SK-N-MC (cell line): ENCODE measurements around the gene ZMIZ1.

Experiments used
- DNase-seq: peaks from one replicate; pipeline ENCODE4 v3.0.0-alpha.2; 2011; ENCODE audit warnings: low read depth, low spot score
- H3K27ac ChIP-seq: fragments of 200-600 bp; sonication (generic); 2 replicates; pipeline ENCODE4 v1.5.1; 2016; ENCODE audit warnings: mixed run types
- H3K36me3 ChIP-seq: fragments of 200-600 bp; sonication (generic); 2 replicates; pipeline ENCODE4 v1.6.1; 2017; ENCODE audit warnings: antibody characterized with exemption, low read length, mixed read lengths; ENCODE audit not compliant: insufficient read depth
- H3K4me3 ChIP-seq: fragments of 200-600 bp; sonication (generic); 2 replicates; pipeline ENCODE4 v1.5.1; 2016
- H3K9ac ChIP-seq: fragments of 200-600 bp; sonication (generic); 2 replicates; pipeline ENCODE4 v1.8.0; 2017; ENCODE audit warnings: mixed run types, mixed read lengths; ENCODE audit not compliant: insufficient read length
- H3K9me3 ChIP-seq: fragments of 200-600 bp; sonication (generic); 2 replicates; pipeline ENCODE4 v1.6.1; 2017; ENCODE audit warnings: low read depth, mild to moderate bottlenecking, antibody characterized with exemption, low read length, moderate library complexity, mixed read lengths
- EZH2 ChIP-seq: fragments of 200-600 bp; sonication (generic); IDR thresholded peaks from one replicate; pipeline ENCODE4 v1.6.1; 2017; ENCODE audit warnings: antibody characterized with exemption
- FOXP2 ChIP-seq: optimal IDR thresholded peaks from 2 replicates; pipeline ENCODE3; 2011; ENCODE audit warnings: mild to moderate bottlenecking, moderate library complexity; ENCODE audit not compliant: insufficient read depth; ENCODE audit errors: extremely low read length, control extremely low read depth
- POLR2AphosphoS5 ChIP-seq: IDR thresholded peaks from 2 replicates; pipeline ENCODE4 v1.6.1; 2012; ENCODE audit warnings: mild to moderate bottlenecking, low read depth, low read length, borderline replicate concordance

The ZMIZ1 gene

DNA sequence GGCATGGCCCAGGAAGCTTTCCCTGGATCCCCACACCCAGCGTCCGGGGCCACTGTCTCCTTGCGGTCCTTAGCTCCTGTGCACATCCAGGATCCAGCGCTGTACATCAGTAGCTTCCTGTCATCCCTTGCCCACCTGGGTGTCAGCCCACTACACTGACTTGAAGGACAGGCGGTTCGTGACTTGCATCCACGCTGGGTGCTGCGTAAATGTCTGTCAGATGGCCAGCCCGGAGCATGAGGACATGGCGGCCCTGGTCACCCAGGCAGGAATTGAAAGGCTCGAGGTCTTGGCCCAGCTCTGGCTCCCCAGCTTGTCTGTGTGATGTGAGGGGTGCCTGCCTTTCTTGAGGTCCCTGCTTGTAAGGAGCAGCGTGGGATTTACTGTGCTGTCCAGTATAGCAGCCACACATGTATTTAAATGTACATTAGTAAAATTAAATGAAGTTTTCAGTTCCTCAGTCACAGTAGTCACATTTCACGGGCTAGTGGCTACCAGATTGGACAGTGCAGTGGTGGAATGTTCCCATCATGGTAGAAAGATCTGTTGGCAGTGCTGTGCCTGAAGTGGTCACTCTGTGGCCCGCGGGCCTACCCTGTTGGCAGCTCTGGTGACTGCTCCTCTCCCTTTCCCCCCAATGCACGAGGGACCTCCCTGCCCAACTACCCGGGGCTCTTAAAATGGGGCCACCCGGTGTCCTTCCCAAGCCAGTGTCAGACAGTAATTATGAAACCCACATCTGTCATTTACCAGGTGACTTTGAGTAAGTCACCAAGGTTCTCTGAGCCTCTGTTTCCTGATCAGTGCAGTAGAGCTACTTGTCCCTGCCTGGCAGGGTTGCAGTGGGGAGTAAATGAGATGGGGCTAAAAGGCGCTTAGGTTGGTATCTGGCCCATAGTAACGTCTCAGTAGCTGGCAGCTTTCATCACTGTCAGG lies 180.7 kb downstream of the ZMIZ1 start:
- no peak for TF ChIP-seq EZH2
- TF ChIP-seq POLR2AphosphoS5 = no peak
- no peak for TF ChIP-seq FOXP2
- Histone ChIP-seq H3K9ac (no peak overlapping the region), H3K27ac (no peak overlapping the region), H3K9me3 (no peaks in the 10 kb centered on the region), H3K36me3 (no peaks in the 10 kb centered on the region), H3K4me3 (no peak overlapping the region)
- no peak for DNase-seq

- no peak overlapping the region for H3K4me3 ChIP-seq
- no peak overlapping the region for H3K27ac ChIP-seq
- no peaks in the 10 kb centered on the region for H3K9me3 ChIP-seq
- H3K36me3 ChIP-seq = no peaks in the 10 kb centered on the region
- TF ChIP-seq FOXP2 = no peak
- no peak for TF ChIP-seq EZH2
- no peak for TF ChIP-seq POLR2AphosphoS5
- no peak overlapping the region for H3K9ac ChIP-seq
- no peak for DNase-seq
These were observed 181.5 kb downstream of the ZMIZ1 start for GRCh38 chr10:79250259-79250658.

DNA sequence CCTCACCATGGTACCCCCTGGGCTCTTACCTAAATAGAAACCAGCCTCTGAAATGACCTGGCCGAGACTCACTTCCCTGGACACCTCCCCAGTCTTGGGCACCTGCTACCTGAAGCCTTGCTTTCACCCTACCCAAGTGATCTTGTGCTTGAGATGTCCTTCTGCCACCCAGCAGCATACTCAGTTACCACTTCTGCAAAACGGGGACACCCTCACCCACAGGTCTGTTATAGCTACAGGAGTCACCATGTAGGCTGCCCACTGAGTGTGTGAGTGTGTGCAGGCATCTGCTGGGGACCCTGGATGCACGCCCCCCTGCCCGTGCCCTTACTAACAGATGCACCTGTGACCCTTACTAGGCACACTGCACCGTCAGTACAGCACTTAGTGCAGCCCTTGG lies 183.7 kb downstream of the ZMIZ1 start:
- Histone ChIP-seq H3K4me3 (no peak overlapping the region), H3K9ac (no peak overlapping the region), H3K9me3 (no peaks in the 10 kb centered on the region), H3K27ac (no peak overlapping the region), H3K36me3 (no peaks in the 10 kb centered on the region)
- no peak for DNase-seq
- no peak for TF ChIP-seq POLR2AphosphoS5
- no peak for TF ChIP-seq FOXP2
- TF ChIP-seq EZH2 = no peak

GRCh38 chr10:79252971-79253370 lies 184.2 kb downstream of the ZMIZ1 start:
- H3K4me3 ChIP-seq = no peak overlapping the region
- no peak overlapping the region for H3K9ac ChIP-seq
- no peaks in the 10 kb centered on the region for H3K9me3 ChIP-seq
- no peak overlapping the region for H3K27ac ChIP-seq
- no peak for DNase-seq
- TF ChIP-seq POLR2AphosphoS5 (no peak), EZH2 (no peak), FOXP2 (no peak)
- H3K36me3 ChIP-seq = no peaks in the 10 kb centered on the region

DNA sequence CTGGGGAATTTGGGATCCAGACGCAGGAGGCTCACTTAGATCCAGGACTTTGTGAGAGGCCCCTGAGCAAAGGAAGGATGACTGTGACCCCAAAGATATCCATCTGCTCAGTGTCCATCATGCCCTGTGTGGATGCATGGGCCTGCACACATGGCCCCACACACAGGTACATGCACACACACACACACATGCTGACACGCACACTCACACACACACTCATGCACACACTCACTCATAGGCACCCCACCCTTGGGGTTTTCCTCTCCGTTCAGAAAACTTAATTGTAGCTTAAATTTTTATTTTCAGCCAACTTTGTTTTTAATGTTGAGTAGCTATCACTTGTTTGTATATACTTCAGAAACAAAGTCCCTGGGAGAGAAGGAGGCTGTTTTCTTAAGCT lies 184.9 kb downstream of the ZMIZ1 start:
- Histone ChIP-seq H3K36me3 (no peaks in the 10 kb centered on the region), H3K27ac (no peak overlapping the region), H3K9me3 (no peaks in the 10 kb centered on the region), H3K9ac (no peak overlapping the region), H3K4me3 (no peak overlapping the region)
- TF ChIP-seq FOXP2 = no peak
- TF ChIP-seq POLR2AphosphoS5 = no peak
- DNase-seq = no peak

- no peak overlapping the region for H3K9ac ChIP-seq
- H3K27ac ChIP-seq = no peak overlapping the region
- no peak for TF ChIP-seq FOXP2
- TF ChIP-seq EZH2 = no peak
- TF ChIP-seq POLR2AphosphoS5 = no peak
- no peaks in the 10 kb centered on the region for H3K36me3 ChIP-seq
- no peak for DNase-seq
- H3K4me3 ChIP-seq = no peak overlapping the region
- H3K9me3 ChIP-seq = no peaks in the 10 kb centered on the region
These were observed 185.7 kb downstream of the ZMIZ1 start for GRCh38 chr10:79254333-79255006.

DNA sequence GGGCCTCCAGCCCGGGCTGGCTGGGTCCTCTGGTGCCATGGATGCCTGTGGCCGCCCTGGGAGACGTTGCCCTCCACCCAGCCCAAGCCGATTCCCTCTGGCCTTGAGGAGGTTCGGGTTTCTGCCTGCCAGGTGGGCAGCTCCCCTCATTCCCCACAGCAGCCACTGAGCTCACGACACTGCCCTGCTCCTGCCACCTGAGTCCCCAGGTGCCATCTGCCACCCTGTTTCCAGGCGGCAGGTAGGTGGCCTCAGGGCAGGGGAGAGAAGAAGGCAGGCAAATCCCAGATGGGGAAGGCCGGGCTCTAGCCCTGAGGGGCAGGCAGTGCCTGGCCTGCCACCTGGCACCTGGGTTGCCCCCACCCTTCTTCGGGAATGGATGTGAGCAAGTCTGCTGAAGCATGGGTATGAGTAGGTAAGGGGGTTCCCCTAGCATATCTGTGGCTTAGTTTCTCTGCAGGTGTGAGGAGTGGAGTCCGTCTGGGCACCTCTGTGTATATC lies 186.3 kb downstream of the ZMIZ1 start:
- no peak overlapping the region for H3K27ac ChIP-seq
- H3K36me3 ChIP-seq = no peaks in the 10 kb centered on the region
- no peak overlapping the region for H3K4me3 ChIP-seq
- no peaks in the 10 kb centered on the region for H3K9me3 ChIP-seq
- no peak for DNase-seq
- no peak for TF ChIP-seq EZH2
- no peak for TF ChIP-seq FOXP2
- TF ChIP-seq POLR2AphosphoS5 = no peak
- no peak overlapping the region for H3K9ac ChIP-seq

DNA sequence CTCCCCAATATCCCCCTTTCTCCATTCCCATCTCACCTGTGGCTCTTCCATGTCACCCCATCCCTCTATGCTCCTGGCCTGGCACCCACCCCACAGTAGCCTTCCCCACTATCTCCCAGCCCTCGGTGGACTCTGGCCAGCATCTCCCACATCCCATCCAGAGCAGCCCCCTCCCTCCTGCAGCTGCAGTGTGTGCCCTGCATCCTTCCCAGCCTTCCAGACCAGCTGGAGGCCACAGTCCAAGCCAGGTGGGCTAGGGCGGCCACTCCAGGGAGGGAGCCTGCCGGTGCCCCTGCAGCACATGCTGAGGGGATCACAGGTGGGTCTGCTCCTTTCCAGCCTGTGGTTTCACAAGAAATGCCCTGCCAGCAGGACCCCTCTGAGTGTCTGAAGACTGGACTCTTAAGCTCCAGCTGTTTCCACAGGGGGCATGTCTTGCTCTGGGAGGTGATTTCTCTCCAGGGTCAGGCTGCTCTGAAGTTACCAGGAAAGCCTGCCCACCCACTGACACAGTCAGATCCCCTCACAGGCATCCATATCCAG lies 187.6 kb downstream of the ZMIZ1 start:
- Histone ChIP-seq H3K9ac (no peak overlapping the region), H3K4me3 (no peak overlapping the region), H3K27ac (no peak overlapping the region), H3K9me3 (no peaks in the 10 kb centered on the region), H3K36me3 (no peaks in the 10 kb centered on the region)
- TF ChIP-seq POLR2AphosphoS5 = no peak
- no peak for TF ChIP-seq EZH2
- TF ChIP-seq FOXP2 = no peak
- DNase-seq = no peak
